ENCODE measurements around the gene ERG.

DNA sequence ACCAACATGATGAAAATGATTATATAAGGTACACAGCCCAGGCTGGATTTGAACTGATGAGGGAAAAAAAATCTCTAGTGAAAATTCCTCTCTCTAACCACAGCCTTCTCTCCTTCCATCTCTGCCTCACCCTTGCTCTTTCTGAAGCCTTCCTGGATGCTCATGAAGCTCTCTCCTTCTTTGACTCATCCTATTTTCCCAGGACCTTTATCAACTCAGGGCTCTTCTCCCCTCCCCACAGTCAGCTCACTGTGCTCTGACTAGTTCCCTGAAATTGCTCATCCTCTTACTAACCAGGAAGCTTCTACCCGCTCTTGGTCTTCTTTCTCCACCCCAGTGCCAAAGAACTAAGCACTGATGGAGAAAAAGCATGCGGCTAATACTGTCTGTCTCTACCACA, 46.4 kb upstream of the ERG start:
- TF ChIP-seq CTCF (conservative IDR thresholded peaks at IDR 0.05; ENCODE audit: low read length) (no peak), EZH2phosphoT487 (IDR thresholded peaks at IDR 0.05; ENCODE audit: borderline replicate concordance) (no peak)
